T47D (cell line): ENCODE results near the gene PLEKHG1.

Experiments
- DNase-seq, 2 experiments: peaks; one replicate each; pipeline versions ENCODE4 v3.0.0 to v3.0.0-alpha.2; 2011 to 2012; ENCODE audit warnings: low read depth in 1 of 2, low spot score in 1 of 2
- JUND ChIP-seq: IDR thresholded peaks from 2 replicates; pipeline ENCODE4 v1.6.1; 2012; ENCODE audit warnings: low read depth
- in situ Hi-C: cut with HindIII; loops from 2 replicates; pipeline ENCODE4 v1.10.0; 2016; ENCODE audit warnings: low sequenced_read_pairs, low pct_unique_long_range_greater_than_20kb

Gene PLEKHG1

DNA sequence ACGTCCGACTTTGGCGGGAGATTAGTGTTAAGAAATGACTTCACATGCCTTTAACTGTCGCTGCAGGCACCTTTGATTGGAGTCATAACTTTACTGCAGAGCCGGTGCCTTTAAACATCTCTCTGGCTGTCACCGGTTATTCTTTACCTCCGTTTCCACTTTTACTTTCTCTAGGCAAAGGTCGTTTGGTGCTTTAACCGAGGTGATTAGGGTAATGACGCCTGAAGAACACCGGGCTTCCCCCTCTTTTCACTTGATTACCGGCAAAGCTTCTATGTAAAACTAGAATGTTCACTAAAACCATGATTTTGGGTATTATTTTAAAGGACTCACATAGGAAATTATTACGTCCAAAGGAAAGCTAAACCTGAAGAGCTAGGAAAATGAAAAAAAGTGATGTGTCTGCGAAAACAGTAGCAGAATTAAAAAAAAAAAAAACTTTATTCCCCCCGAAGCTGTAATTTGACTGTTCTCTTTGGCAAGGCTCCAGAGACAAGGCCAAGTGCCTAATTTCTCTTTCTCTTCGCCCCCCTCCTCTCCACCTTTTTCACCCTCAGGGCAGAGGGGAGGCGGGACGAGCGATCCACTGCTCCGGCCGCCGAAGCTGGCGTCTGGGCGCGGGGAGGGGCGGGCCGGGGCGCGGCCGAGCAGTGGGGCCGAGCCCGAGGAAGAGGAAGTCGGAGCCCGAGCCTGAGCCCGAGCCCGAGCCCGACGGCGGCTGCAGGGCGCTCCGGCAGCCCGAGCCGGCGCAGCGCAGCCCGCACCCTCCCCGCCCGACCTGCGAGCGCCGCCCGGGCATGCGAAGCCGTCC lies at the start of gene PLEKHG1:
Gene PLEKHG1, plus strand, starts transcription at position 687 of the 811 bp plus-strand sequence. CDS start 133,797 bp downstream, outside the sequence.
- peak; percentile 34 to 57 for DNase-seq
- no peak for TF ChIP-seq JUND
- in situ Hi-C loops, result no loop called here

DNA sequence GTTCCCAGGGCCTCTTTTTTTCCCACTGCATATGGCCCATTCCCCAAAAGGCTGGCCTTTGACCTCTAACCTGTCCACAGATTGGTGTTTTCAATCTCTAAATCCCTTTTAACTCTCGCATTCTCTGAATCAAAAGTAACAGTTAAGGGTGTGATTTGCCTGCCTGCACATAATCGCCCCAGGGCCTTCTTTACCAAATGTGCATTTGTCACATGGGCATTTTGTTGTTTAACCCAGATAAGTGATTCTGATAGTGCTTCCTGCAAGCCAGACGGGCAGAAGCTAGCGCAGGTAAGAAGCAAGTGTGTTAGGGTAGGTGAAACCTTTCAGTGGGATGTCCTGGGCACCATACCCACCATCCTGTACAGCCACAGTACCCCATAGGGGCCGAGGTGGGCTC lies 49.4 kb upstream of the PLEKHG1 start:
- no peak for TF ChIP-seq JUND
- no peak for DNase-seq
- in situ Hi-C loops, result no loop called here

DNA sequence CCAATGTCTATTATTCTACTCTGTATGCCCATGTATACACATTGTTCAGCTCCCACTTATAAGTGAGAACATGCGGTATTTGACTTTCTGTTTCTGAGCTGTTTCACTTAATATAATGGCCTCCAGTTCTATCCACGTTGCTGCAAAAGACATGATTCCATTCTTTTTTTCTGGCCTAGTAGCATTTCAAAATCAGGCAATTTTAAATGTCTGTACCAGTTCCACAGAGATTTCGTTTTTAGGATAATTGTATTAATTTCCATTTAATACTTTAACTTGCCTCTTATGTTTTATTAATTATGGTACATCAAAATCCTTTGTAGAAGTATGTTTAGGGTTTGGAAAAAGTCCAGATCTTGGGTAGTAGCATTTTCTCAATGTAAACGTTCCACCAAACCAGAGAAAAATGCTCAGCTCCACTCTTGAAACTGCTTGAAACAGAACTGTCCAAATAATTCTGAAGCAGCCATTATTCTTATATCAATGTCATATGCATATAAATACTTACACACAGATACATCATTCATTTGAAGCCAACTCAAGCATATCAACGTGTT lies 42.6 kb upstream of the PLEKHG1 start:
- no peak for DNase-seq
- no peak for TF ChIP-seq JUND
- in situ Hi-C loops, result no loop called here

DNA sequence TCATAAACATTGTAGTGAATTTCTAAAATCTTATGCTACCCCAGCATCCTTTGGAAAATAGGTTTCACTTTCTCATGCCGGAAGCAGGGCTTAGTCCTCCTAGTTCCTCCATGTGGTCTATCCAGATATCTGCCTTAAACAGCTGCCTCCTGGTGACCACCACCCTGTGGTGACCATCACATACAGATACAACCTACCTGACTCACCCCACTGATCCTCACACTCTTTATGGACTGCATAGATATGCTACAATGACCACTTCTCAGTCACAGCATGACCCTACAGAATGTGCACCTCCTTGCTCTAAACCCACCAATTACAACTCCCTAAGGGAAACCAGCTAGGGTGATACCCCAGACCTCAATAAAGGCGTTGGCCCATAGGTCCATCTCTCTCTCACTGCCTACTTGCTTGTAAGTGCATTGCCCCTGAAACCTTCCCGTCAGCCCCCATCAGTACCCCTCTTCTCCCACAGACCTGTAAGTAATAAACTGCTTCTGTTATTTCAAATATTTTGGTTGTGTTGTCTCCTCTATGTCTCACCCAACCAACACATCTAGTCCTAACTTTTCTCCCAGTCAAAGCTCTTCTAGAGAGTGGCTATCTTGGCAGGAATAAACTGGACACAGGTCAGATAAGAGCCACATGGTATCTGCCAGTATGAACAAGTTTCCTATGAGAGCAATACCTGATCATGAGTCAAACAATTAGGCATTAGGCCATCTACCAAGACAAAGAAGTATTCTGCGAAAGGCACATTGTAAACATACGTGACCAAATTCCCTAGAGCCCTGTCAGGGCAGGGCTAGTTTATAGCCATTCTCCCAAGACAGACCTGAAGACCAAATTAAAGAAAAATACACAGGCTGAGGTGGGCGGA lies 39.4 kb upstream of the PLEKHG1 start:
- DNase-seq, result no peak
- in situ Hi-C loops, result no loop called here
- no peak for TF ChIP-seq JUND

DNA sequence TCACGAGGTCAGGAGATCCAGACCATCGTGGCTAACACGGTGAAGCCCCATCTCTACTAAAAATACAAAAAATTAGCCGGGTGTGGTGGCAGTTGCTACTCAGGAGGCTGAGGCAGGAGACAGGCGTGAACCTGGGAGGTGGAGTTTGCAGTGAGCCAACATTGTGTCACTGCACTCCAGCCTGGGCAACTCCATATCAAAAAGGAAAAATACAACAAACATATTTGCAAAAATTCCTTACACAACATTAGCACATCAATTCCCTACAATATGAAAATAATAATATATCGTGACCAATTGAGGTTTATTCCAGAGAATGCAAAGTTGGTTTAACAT lies 38.8 kb upstream of the PLEKHG1 start:
- TF ChIP-seq JUND, result no peak
- DNase-seq, result no peak
- in situ Hi-C loops, result no loop called here

DNA sequence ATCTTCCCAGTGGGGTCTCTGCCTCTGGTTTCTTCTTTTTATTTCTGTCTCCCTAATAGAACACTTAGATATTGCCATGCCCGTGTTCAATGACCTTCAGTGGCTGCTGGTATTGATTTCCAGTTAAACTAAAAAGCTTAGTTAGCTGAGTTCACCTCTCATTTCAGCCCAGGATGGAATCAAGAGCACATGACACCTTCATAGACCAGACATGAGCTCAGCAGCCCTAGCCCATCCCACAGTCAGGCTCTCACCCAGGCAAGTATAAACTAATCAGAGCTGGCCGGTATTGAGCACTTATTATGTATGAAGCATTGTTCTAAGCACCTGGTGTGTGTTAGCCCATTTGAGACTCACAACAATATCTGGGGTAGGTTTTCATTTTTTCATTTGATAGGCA lies 33.7 kb upstream of the PLEKHG1 start:
- in situ Hi-C loops, result no loop called here
- no peak for DNase-seq
- no peak for TF ChIP-seq JUND

DNA sequence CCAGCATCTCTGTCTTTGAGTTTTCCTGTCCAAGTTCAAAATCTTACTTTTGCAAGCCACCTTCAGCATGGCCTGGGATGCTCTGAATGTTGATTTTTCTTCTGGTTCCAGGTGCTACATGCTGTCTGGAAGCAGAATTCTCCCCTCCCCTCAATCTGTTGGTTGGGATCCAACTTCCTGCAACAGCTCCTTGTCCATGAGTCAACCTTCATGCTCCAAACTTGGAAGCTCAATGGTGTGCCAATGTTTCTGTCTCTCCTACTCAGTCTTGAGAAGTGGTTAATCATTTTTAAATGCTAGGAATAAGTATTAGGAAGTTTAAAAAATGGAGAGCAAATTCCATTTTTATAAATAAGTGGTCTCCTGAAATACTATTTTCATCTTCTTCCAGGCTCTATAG lies 33.2 kb upstream of the PLEKHG1 start:
- DNase-seq, result no peak
- in situ Hi-C loops, result no loop called here
- no peak for TF ChIP-seq JUND

DNA sequence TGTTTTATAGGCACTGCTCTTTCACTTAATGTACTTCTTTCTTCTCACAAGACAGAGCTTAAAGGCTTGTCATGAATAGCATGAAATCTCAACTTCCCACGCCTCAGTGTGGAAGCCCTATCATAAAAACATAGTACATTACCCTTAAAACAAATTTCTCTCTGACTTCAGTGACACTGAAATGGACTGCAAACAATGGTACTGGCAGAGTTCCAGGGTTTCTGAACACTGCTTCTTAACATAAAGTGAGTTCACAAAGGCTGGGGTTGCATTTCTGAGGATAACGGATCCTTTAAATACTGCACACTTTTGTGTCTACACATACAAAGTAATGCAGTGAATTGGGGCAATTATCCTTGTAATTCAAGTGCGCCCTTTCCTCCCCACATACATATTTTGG lies 32.3 kb upstream of the PLEKHG1 start:
- TF ChIP-seq JUND, result no peak
- DNase-seq, result no peak
- in situ Hi-C loops, result no loop called here

DNA sequence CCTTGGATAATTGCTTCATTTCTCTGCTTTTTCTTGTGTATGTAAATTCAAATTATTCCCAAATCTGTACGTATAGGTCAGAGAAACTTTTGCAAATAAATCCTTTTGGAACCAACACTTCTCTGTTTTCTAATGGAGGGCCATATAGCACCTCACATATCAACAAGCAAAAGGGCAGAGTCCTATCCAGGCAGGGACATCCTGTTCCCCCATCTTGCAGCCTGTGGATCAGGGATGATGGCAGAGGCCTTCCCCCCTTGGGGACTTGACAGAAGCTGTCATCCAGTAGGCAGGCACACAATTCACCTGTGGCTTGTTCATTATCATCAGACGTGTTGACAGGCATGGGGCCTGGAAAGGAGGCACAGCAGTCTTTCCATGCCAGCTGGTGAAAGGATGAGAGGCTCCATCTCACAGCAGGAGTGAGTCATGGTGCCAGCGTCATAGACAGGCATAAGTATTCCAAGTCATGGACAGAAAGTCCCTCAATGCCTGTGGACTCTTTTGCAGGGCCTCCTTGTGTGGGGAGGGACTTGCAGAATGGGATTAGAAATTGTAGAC lies 31.8 kb upstream of the PLEKHG1 start:
- in situ Hi-C loops, result no loop called here
- TF ChIP-seq JUND, result no peak
- DNase-seq, result no peak

DNA sequence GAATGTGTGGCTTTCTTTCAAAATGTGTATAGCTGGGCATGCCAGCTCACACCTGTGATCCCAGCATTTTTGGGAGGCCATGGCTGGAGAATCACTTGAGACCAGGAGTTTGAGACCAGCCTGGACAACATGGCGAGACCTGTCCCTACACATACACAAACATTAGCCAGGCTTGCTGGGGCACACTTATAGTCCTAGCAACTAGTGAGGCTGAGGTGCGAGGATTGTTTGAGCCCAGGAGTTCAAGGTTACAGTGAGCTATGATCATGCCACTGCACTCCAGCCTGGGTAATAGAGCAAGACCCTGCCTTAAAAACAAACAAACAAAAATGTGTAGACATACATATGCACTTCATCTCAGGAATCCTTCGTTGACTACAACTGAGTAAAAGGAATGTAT lies 31.1 kb upstream of the PLEKHG1 start:
- in situ Hi-C loops, result no loop called here
- no peak for DNase-seq
- no peak for TF ChIP-seq JUND

DNA sequence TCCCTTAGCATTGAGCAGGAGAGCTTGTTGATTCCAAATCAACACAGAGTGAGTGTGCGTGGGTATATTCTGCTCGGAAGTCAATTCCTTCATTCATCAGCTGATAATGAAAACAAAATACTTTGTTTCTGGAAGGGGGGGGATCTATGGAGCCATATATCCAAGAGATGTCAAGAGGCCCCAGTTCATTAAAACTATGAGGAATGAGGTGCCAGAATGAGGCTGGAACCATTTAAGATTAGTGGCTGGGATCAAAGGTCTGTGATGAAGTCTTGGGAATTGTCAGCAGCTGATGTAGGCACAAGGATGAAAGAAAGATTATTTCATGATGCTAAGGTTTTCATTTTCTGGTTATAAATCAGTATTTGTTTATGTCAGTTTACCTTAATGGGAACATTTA lies 30.5 kb upstream of the PLEKHG1 start:
- TF ChIP-seq JUND, result no peak
- no peak for DNase-seq
- in situ Hi-C loops, result no loop called here

DNA sequence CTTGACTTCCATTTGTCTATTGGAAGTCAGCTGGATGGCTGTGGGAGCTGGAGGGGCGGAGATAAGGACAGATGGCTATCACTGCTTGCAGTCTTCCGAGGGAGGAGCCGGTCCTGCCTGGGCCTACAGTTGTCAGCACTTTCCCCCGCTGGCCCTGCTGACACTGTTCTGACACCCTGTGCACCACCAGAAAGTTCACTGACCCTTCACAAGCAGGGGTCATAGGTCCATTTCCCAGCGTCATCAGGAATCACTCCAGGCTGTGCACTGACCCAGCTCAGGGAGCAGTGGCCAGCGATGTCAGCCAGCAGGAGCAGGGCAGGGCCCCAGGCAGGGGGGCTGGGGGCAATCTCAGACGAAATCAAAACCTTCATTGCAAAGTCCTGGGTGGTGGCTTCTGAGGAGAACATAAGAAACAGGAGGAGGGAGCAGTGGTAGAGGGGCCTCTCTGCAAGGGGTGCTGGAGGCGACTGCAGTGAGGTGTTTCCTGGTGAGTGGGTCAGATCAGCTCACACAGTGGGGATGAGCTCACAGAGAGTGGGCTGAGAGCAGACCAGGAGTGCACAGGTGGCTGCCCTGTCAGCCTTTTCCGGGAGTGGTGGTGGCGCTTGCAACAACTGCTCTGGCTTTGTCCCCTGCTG lies 26.5 kb upstream of the PLEKHG1 start:
- in situ Hi-C loops, result no loop called here
- DNase-seq, result no peak
- no peak for TF ChIP-seq JUND
